Breast epithelium (tissue), 3 donors: Measurements from ENCODE around the gene COL5A3.

Experiments used
- POLR2A ChIP-seq: fragments of 450-650 bp; IDR thresholded peaks from one replicate; pipeline ENCODE4 v1.6.1; 2016; ENCODE audit warnings: antibody characterized with exemption, mild to moderate bottlenecking, moderate library complexity
- POLR2AphosphoS5 ChIP-seq, 3 donors: sonication (generic); formaldehyde crosslinking; IDR thresholded peaks; one replicate each; pipeline ENCODE4 v1.6.1; 2017; ENCODE audit warnings: antibody characterized with exemption in 3 of 3
- TF ChIP-seq, protein P1 (sequence below), 3 donors: fragments of 450-650 bp; IDR thresholded peaks; one replicate each; pipeline ENCODE4 v1.5.1; 2016 to 2017; ENCODE audit warnings: antibody characterized with exemption in 3 of 3, mild to moderate bottlenecking in 3 of 3, moderate library complexity in 3 of 3

DNA sequence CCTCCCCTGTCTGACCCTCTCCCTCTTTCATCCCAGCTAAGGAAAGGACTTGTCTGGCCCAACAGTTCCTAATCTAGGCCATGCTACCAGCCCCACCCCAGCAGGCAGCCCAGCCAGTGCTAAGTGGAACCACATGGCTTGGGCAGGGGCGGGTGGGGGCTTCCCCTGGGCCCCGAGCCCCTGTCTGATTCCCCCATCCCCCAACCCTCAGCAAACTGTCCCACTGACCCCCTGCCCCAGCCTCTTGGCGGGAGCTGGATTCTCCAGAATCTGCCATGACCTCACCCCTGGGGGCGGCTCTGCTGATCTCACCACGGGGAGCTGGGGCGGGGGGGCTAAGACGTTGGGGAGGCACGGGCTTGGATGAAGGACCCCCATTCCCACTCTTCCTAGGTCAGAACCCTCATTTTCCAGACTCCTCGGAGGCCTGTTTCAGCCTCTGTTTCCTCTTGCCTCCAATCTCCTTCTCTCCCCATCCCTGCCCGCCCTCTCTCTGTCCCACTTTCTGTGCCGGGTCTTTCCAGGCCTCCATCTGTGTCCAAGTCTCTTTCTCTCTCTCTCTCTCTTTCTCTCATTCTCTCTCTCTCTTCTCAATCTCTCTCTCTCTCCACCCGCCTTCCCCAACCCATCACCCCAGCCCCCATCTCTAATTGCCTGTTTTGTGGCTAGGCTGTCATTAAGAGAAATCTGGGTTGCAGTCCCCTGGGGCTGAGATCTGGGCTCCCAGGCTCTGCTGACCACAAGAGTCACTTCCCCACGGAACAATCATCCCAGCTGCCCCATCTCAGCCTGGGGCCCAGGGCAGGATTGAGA, 2.7 kb downstream of the COL5A3 start:
- TF ChIP-seq, protein P1, sequence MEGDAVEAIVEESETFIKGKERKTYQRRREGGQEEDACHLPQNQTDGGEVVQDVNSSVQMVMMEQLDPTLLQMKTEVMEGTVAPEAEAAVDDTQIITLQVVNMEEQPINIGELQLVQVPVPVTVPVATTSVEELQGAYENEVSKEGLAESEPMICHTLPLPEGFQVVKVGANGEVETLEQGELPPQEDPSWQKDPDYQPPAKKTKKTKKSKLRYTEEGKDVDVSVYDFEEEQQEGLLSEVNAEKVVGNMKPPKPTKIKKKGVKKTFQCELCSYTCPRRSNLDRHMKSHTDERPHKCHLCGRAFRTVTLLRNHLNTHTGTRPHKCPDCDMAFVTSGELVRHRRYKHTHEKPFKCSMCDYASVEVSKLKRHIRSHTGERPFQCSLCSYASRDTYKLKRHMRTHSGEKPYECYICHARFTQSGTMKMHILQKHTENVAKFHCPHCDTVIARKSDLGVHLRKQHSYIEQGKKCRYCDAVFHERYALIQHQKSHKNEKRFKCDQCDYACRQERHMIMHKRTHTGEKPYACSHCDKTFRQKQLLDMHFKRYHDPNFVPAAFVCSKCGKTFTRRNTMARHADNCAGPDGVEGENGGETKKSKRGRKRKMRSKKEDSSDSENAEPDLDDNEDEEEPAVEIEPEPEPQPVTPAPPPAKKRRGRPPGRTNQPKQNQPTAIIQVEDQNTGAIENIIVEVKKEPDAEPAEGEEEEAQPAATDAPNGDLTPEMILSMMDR (IDR thresholded peaks at IDR 0.05), result no peak
- TF ChIP-seq POLR2A, result no peak
- TF ChIP-seq POLR2AphosphoS5 (IDR thresholded peaks at IDR 0.05), result no peak
